Activated CD4-positive, alpha-beta T cell treated with anti-CD3 and anti-CD28 coated beads for 36 hours (primary cell): ENCODE measurements around the gene RHBG. TPM values are rescaled to one million over a fixed set of nuclear protein-coding genes. Genes with fewer than 3 reads are reported as not detected.
"Not testable (repeated sequence)": the region's sequence is repeated elsewhere in the genome, so short reads cannot be mapped to it uniquely, and the experiment has no call there.

ENCODE experiments used
- ATAC-seq: fragments of 200-7000 bp; cut with Tn5 transposase; one replicate; pipeline ENCODE4 v1.10.0; 2021; ENCODE audit warnings: mild to moderate bottlenecking, moderate library complexity
- CTCF ChIA-PET: fragments of 350-600 bp; sonication (Branson Sonifier 250); formaldehyde crosslinking; loops from one replicate; lab custom pipeline; 2021; ENCODE audit warnings: antibody characterized with exemption; lab: Charles Lee
- POLR2A ChIA-PET: fragments of 350-600 bp; sonication (Branson Sonifier 250); formaldehyde crosslinking; loops from one replicate; lab custom pipeline; 2021; ENCODE audit warnings: antibody characterized with exemption, inconsistent platforms; lab: Charles Lee
- DNase-seq: peaks from one replicate; pipeline ENCODE4 v3.0.0-alpha.2; 2020
- H3K27ac Mint-ChIP-seq: one replicate; pipeline ENCODE4 v1.8.0; 2021; ENCODE audit warnings: mixed read lengths
- H3K27me3 Mint-ChIP-seq: one replicate; pipeline ENCODE4 v1.8.0; 2021; ENCODE audit warnings: mixed read lengths
- H3K36me3 Mint-ChIP-seq: one replicate; pipeline ENCODE4 v1.8.0; 2021; ENCODE audit warnings: low read depth, mixed read lengths
- H3K4me1 Mint-ChIP-seq: one replicate; pipeline ENCODE4 v1.8.0; 2021; ENCODE audit warnings: mixed read lengths
- H3K4me3 Mint-ChIP-seq: one replicate; pipeline ENCODE4 v1.8.0; 2021; ENCODE audit warnings: mild to moderate bottlenecking, moderate library complexity, mixed read lengths
- H3K9me3 Mint-ChIP-seq: one replicate; pipeline ENCODE4 v1.8.0; 2021; ENCODE audit warnings: low read depth, mixed read lengths
- intact Hi-C, 2 experiments: fragments of 100-400 bp; cut with DNase I in 1 of 2; cut with micrococcal nuclease in 1 of 2; formaldehyde crosslinking; loops; one replicate each; pipeline versions ENCODE4 v1.14.2 to v1.15.1; 2022 to 2024; cut with DNase I, micrococcal nuclease
- total RNA-seq, 2 experiments: library from RNA; stranded (reverse); gene quantifications; one replicate each; pipeline ENCODE4 v1.2.3, GENCODE V29; 2021

RHBG gene
- total RNA-seq, 2 experiments from 2014 or later, result not detected

GRCh38 chr1:156359249-156359648 is 9.8 kb upstream of the RHBG start:
- no peak for ATAC-seq
- Mint-ChIP-seq H3K4me1 (peaks cover 8% of the 10 kb centered on the region), H3K27ac (no peak overlapping the region), H3K9me3 (no peaks in the 10 kb centered on the region), H3K27me3 (peaks cover 9% of the 10 kb centered on the region), H3K4me3 (no peak overlapping the region), H3K36me3 (no peaks in the 10 kb centered on the region)
- ChIA-PET POLR2A (interaction anchor here (0.6 to 1.0 kb wide), 2 partner anchors 142 to 1638 kb away, joined by 3 to 4 read pairs; no protein-coding TSS in a partner anchor), CTCF (interaction anchor here (0.5 to 3.5 kb wide), 12 partner anchors 11 to 1271 kb away, joined by 3 to 27 read pairs (median 4); no protein-coding TSS in a partner anchor)
- intact Hi-C loops, result no loop called here
- DNase-seq, result no peak

- DNase-seq, result no peak
- ChIA-PET CTCF (interaction anchor here (0.7 to 3.5 kb wide), 5 partner anchors 12 to 388 kb away, joined by 3 to 27 read pairs (median 8); no protein-coding TSS in a partner anchor), POLR2A (interaction anchor here (1.0 kb wide), 1 partner anchor 141 kb away, joined by 3 read pairs; no protein-coding TSS in a partner anchor)
- Mint-ChIP-seq H3K27me3 (peaks cover 14% of the 10 kb centered on the region), H3K36me3 (no peaks in the 10 kb centered on the region), H3K4me1 (peaks cover 8% of the 10 kb centered on the region), H3K27ac (no peak overlapping the region), H3K9me3 (no peaks in the 10 kb centered on the region), H3K4me3 (no peak overlapping the region)
- no peak for ATAC-seq
- intact Hi-C loops, result loop anchor here in 1 of 2 experiments (2.0 kb wide), 1 partner anchor 17 kb away; no protein-coding TSS in a partner anchor
These were observed 9.0 kb upstream of the RHBG start for GRCh38 chr1:156359973-156360372.

GRCh38 chr1:156360534-156360933 is 8.5 kb upstream of the RHBG start:
- no peaks in the 10 kb centered on the region for H3K36me3 Mint-ChIP-seq
- no peak overlapping the region for H3K27ac Mint-ChIP-seq
- no peak for ATAC-seq
- POLR2A ChIA-PET, result no interaction called here
- intact Hi-C loops, result loop anchor here in 1 of 2 experiments (2.0 kb wide), 1 partner anchor 16 kb away; no protein-coding TSS in a partner anchor
- H3K4me1 Mint-ChIP-seq, result peaks cover 8% of the 10 kb centered on the region
- CTCF ChIA-PET, result interaction anchor here (0.7 to 3.5 kb wide), 3 partner anchors 18 to 387 kb away, joined by 3 to 27 read pairs (median 6); no protein-coding TSS in a partner anchor
- H3K27me3 Mint-ChIP-seq, result peaks cover 17% of the 10 kb centered on the region
- H3K9me3 Mint-ChIP-seq, result no peaks in the 10 kb centered on the region
- DNase-seq, result no peak
- H3K4me3 Mint-ChIP-seq, result no peak overlapping the region

- no peak overlapping the region for H3K27ac Mint-ChIP-seq
- H3K9me3 Mint-ChIP-seq, result no peaks in the 10 kb centered on the region
- peaks cover 20% of the 10 kb centered on the region for H3K27me3 Mint-ChIP-seq
- intact Hi-C loops, result no loop called here
- no peaks in the 10 kb centered on the region for H3K36me3 Mint-ChIP-seq
- ATAC-seq (no peak), DNase-seq (no peak)
- CTCF ChIA-PET, result interaction anchor here (0.8 to 1.1 kb wide), 4 partner anchors 9 to 146 kb away, joined by 3 to 4 read pairs (median 3); no protein-coding TSS in a partner anchor
- H3K4me1 Mint-ChIP-seq, result peaks cover 2% of the 10 kb centered on the region
- no peak overlapping the region for H3K4me3 Mint-ChIP-seq
- POLR2A ChIA-PET, result no interaction called here
These were observed 3.3 kb upstream of the RHBG start for GRCh38 chr1:156365754-156366153.

GRCh38 chr1:156366378-156367166 is 2.4 kb upstream of the RHBG start:
- POLR2A ChIA-PET, result interaction anchor here (0.6 kb wide), 1 partner anchor 207 kb away, joined by 3 read pairs; no protein-coding TSS in a partner anchor
- Mint-ChIP-seq H3K4me1 (peaks cover 2% of the 10 kb centered on the region), H3K36me3 (no peaks in the 10 kb centered on the region), H3K27ac (no peak overlapping the region), H3K27me3 (peaks cover 20% of the 10 kb centered on the region), H3K9me3 (no peaks in the 10 kb centered on the region), H3K4me3 (no peak overlapping the region)
- intact Hi-C loops, result no loop called here
- DNase-seq, result no peak
- CTCF ChIA-PET, result interaction anchor here (1.0 to 1.1 kb wide), 3 partner anchors 10 to 80 kb away, joined by 3 to 4 read pairs (median 3); no protein-coding TSS in a partner anchor
- ATAC-seq, result no peak

GRCh38 chr1:156367383-156368156 is 1.4 kb upstream of the RHBG start:
- ATAC-seq (no peak), DNase-seq (no peak)
- H3K4me3 Mint-ChIP-seq, result no peak overlapping the region
- no peaks in the 10 kb centered on the region for H3K9me3 Mint-ChIP-seq
- H3K4me1 Mint-ChIP-seq, result peaks cover 2% of the 10 kb centered on the region
- peaks cover 24% of the 10 kb centered on the region for H3K27me3 Mint-ChIP-seq
- ChIA-PET POLR2A (no interaction called here), CTCF (no interaction called here)
- H3K27ac Mint-ChIP-seq, result no peak overlapping the region
- H3K36me3 Mint-ChIP-seq, result no peaks in the 10 kb centered on the region
- intact Hi-C loops, result loop anchor here in 1 of 2 experiments (2.0 kb wide), 1 partner anchor 19 kb away; no protein-coding TSS in a partner anchor

- Mint-ChIP-seq H3K4me3 (no peak overlapping the region), H3K36me3 (no peaks in the 10 kb centered on the region), H3K27ac (no peak overlapping the region), H3K27me3 (peaks cover 26% of the 10 kb centered on the region), H3K9me3 (no peaks in the 10 kb centered on the region), H3K4me1 (peaks cover 2% of the 10 kb centered on the region)
- no peak for DNase-seq
- intact Hi-C loops, result loop anchor here in 1 of 2 experiments (2.0 kb wide), 1 partner anchor 19 kb away; no protein-coding TSS in a partner anchor
- POLR2A ChIA-PET, result no interaction called here
- ATAC-seq, result no peak
- CTCF ChIA-PET, result no interaction called here
These were observed 803 bp upstream of the RHBG start for GRCh38 chr1:156368157-156368658.

GRCh38 chr1:156369685-156370286 is 775 bp downstream of the RHBG start:
- H3K4me1 Mint-ChIP-seq, H3K9me3 Mint-ChIP-seq, H3K27ac Mint-ChIP-seq, H3K36me3 Mint-ChIP-seq, DNase-seq, ATAC-seq, POLR2A ChIA-PET: not testable (repeated sequence)
- Mint-ChIP-seq H3K4me3 (peak overlapping the region; percentile 47), H3K27me3 (peaks cover 22% of the 10 kb centered on the region)
- intact Hi-C loops, result loop anchor here in 1 of 2 experiments (2.0 to 10.0 kb wide), 2 partner anchors 21 to 185 kb away; no protein-coding TSS in a partner anchor
- CTCF ChIA-PET, result interaction anchor here (0.6 to 1.4 kb wide), 3 partner anchors 16 to 253 kb away, joined by 3 to 7 read pairs (median 3); no protein-coding TSS in a partner anchor

GRCh38 chr1:156371553-156372264 is 2.7 kb downstream of the RHBG start:
- Mint-ChIP-seq H3K27me3 (peaks cover 23% of the 10 kb centered on the region), H3K27ac (no peak overlapping the region), H3K4me3 (no peak overlapping the region), H3K4me1 (peaks cover 2% of the 10 kb centered on the region), H3K36me3 (no peaks in the 10 kb centered on the region), H3K9me3 (no peaks in the 10 kb centered on the region)
- CTCF ChIA-PET, result interaction anchor here (0.5 to 1.9 kb wide), 8 partner anchors 9 to 308 kb away, joined by 3 to 14 read pairs (median 4); no protein-coding TSS in a partner anchor
- ATAC-seq (peak; percentile 58), DNase-seq (no peak)
- intact Hi-C loops, result loop anchor here in 1 of 2 experiments (10.0 kb wide), 1 partner anchor 183 kb away; no protein-coding TSS in a partner anchor
- POLR2A ChIA-PET, result no interaction called here

GRCh38 chr1:156372265-156372586 is 3.2 kb downstream of the RHBG start:
- Mint-ChIP-seq H3K4me3 (no peak overlapping the region), H3K4me1 (peaks cover 2% of the 10 kb centered on the region), H3K27ac (no peak overlapping the region), H3K36me3 (no peaks in the 10 kb centered on the region), H3K27me3 (peaks cover 23% of the 10 kb centered on the region), H3K9me3 (no peaks in the 10 kb centered on the region)
- ChIA-PET CTCF (interaction anchor here (1.6 to 1.9 kb wide), 2 partner anchors 14 to 73 kb away, joined by 4 to 6 read pairs; no protein-coding TSS in a partner anchor), POLR2A (no interaction called here)
- no peak for ATAC-seq
- intact Hi-C loops, result loop anchor here in 1 of 2 experiments (10.0 kb wide), 1 partner anchor 183 kb away; no protein-coding TSS in a partner anchor
- no peak for DNase-seq
